Choroid plexus epithelial cell (primary cell): ENCODE results near the gene ASAP2.
"Not testable (repeated sequence)": the region's sequence is repeated elsewhere in the genome, so short reads cannot be mapped to it uniquely, and the experiment has no call there.

ENCODE experiments used
- DNase-seq: peaks from one replicate; pipeline ENCODE4 v3.0.0-alpha.2; 2010; ENCODE audit warnings: low read depth
- H3K4me3 ChIP-seq: 2 replicates; pipeline ENCODE4 v1.5.1; 2011; ENCODE audit warnings: low read depth, mild to moderate bottlenecking, control low read depth, low read length, moderate library complexity
- TF ChIP-seq, protein P1 (sequence below): conservative IDR thresholded peaks from 2 replicates; pipeline ENCODE4 v1.5.1; 2011; ENCODE audit warnings: low read depth, mild to moderate bottlenecking, control low read depth, inconsistent platforms, low read length, moderate library complexity

Gene ASAP2

GRCh38 chr2:9261231-9261883 is 54.7 kb downstream of the ASAP2 start:
- no peak overlapping the region for H3K4me3 ChIP-seq
- DNase-seq: peak; percentile 58
- TF ChIP-seq, protein P1, sequence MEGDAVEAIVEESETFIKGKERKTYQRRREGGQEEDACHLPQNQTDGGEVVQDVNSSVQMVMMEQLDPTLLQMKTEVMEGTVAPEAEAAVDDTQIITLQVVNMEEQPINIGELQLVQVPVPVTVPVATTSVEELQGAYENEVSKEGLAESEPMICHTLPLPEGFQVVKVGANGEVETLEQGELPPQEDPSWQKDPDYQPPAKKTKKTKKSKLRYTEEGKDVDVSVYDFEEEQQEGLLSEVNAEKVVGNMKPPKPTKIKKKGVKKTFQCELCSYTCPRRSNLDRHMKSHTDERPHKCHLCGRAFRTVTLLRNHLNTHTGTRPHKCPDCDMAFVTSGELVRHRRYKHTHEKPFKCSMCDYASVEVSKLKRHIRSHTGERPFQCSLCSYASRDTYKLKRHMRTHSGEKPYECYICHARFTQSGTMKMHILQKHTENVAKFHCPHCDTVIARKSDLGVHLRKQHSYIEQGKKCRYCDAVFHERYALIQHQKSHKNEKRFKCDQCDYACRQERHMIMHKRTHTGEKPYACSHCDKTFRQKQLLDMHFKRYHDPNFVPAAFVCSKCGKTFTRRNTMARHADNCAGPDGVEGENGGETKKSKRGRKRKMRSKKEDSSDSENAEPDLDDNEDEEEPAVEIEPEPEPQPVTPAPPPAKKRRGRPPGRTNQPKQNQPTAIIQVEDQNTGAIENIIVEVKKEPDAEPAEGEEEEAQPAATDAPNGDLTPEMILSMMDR: peak; percentile 11

DNA sequence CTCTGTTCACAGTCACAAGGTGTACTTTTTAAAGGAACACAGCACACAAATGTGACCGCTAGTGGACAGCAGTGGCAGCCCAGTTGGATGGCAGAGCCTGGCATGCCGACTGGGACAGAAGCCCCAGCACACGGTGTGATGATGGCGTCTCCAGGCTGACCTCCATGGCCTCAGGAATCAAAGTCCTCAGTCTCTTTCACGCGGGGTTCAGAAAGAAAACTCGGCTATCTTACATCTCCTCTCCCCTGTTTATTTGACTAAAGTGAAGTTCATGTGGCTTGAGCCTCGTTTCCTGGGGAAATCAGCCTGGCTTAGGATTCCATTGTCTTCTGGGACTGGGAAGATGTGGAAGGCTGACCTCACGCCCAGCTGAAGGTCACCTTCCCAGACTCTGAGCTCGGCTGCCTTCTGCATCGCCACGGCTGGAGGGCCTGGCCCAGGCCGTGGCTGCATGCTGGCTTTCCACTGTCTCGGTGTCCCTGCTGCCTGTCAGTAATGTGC is 56.1 kb downstream of the ASAP2 start:
- TF ChIP-seq, protein P1: no peak
- peak; percentile 28 for DNase-seq
- H3K4me3 ChIP-seq: no peak overlapping the region

DNA sequence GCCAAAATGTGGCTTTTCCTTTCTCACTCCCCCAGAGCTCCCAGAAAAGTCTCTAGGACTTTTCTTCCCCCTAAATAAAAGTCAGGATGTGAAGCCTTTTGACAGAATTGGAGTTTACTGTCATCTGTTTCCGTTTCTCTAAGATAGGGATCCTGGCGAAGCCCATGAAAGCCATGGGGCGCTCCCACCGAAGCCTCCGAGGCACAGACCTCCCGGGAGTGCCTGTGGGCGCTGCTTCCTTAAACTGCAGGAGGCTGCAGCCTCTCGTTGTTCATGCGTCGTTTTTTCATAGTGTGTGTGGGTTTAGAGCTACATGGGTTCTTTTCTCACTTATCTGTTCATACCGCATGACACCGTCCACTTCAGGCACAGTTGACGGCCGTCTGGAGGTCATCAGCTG is 56.8 kb downstream of the ASAP2 start:
- DNase-seq: peak; percentile 56
- TF ChIP-seq, protein P1: no peak
- no peak overlapping the region for H3K4me3 ChIP-seq

- DNase-seq: peak; percentile 31
- no peak overlapping the region for H3K4me3 ChIP-seq
- TF ChIP-seq, protein P1: no peak
Observed at GRCh38 chr2:9264301-9264700, 57.7 kb downstream of the ASAP2 start.

GRCh38 chr2:9266711-9267110 is 60.1 kb downstream of the ASAP2 start:
- TF ChIP-seq, protein P1: no peak
- DNase-seq: no peak
- H3K4me3 ChIP-seq: no peak overlapping the region

GRCh38 chr2:9267286-9267685 is 60.7 kb downstream of the ASAP2 start:
- DNase-seq, H3K4me3 ChIP-seq: not testable (repeated sequence)

GRCh38 chr2:9268301-9269080 is 61.9 kb downstream of the ASAP2 start:
- TF ChIP-seq, protein P1: no peak
- no peak overlapping the region for H3K4me3 ChIP-seq
- DNase-seq: no peak
